K562 (cell line): ENCODE results near the gene TTC39A.

Source experiments
- CTCF ChIP-seq, 3 experiments: IDR thresholded peaks in 2 of 3; conservative IDR thresholded peaks in 1 of 3; 2 replicates each; pipeline ENCODE4 v1.5.1; 2011 to 2012; ENCODE audit warnings: low read length in 3 of 3, mild to moderate bottlenecking in 3 of 3, control low read depth in 2 of 3, improper control_type of control experiment in 1 of 3, inconsistent platforms in 1 of 3, low read depth in 1 of 3, mixed read lengths in 1 of 3, moderate library complexity in 1 of 3; ENCODE audit not compliant: insufficient read depth in 2 of 3
- EZH2 ChIP-seq: IDR thresholded peaks from 2 replicates; pipeline ENCODE4 v1.6.1; 2012; ENCODE audit warnings: low read depth, mild to moderate bottlenecking, inconsistent platforms, low read length, borderline replicate concordance
- OTX1 ChIP-seq: fragments of 450-650 bp; formaldehyde crosslinking; IDR thresholded peaks from 2 replicates; pipeline ENCODE4 v1.4.0; 2022; ENCODE audit warnings: mild to moderate bottlenecking
- PML ChIP-seq: IDR thresholded peaks from 2 replicates; pipeline ENCODE4 v1.6.1; 2012; ENCODE audit warnings: low read length, inconsistent platforms
- POLR2AphosphoS5 ChIP-seq: IDR thresholded peaks from 2 replicates; pipeline ENCODE4 v1.6.1; 2011; ENCODE audit warnings: mild to moderate bottlenecking, low read depth, low read length, moderate library complexity; ENCODE audit not compliant: control insufficient read depth, insufficient read depth
- REST ChIP-seq, 2 experiments: fragments of 450-650 bp; formaldehyde crosslinking in 1 of 2; IDR thresholded peaks; 2 replicates each; pipeline versions ENCODE4 v1.4.0 to v1.6.1; 2014 to 2020; ENCODE audit warnings: mild to moderate bottlenecking in 2 of 2, borderline replicate concordance in 1 of 2, low read depth in 1 of 2
- TAL1 ChIP-seq: fragments of 450-650 bp; IDR thresholded peaks from 2 replicates; pipeline ENCODE4 v1.6.1; 2016; ENCODE audit warnings: mild to moderate bottlenecking
- TSC22D4 ChIP-seq: fragments of 450-650 bp; IDR thresholded peaks from 2 replicates; pipeline ENCODE4 v1.6.1; 2016; ENCODE audit warnings: missing genetic modification characterization, missing biosample characterization, control low read depth
- ZBTB7A ChIP-seq: IDR thresholded peaks from 2 replicates; pipeline ENCODE4 v1.6.1; 2011; ENCODE audit warnings: low read depth, mild to moderate bottlenecking, low read length, moderate library complexity, borderline replicate concordance; ENCODE audit not compliant: control insufficient read depth
- ZFP36 ChIP-seq: fragments of 150-350 bp; IDR thresholded peaks from 2 replicates; pipeline ENCODE4 v1.6.1; 2018; ENCODE audit warnings: low read length, low read depth; ENCODE audit not compliant: partially characterized antibody
- ZNF224 ChIP-seq: sonication (generic); formaldehyde crosslinking; IDR thresholded peaks from 2 replicates; pipeline ENCODE4 v1.8.0; 2022; ENCODE audit warnings: mild to moderate bottlenecking, missing genetic modification reagents
- ZNF717 ChIP-seq: fragments of 250-450 bp; sonication (Bioruptor Pico); IDR thresholded peaks from 2 replicates; pipeline ENCODE4 v1.5.0; 2021

GRCh38 chr1:51287966-51288365, 42.4 kb downstream of the TTC39A start:
- TF ChIP-seq CTCF (IDR thresholded peaks at IDR 0.05 in 2 of 3, conservative IDR thresholded peaks at IDR 0.05 in 1 of 3; ENCODE audit: insufficient read depth in 2 of 3, low read depth in 1 of 3, low read length in 3 of 3) (no peak), REST (IDR thresholded peaks at IDR 0.05; ENCODE audit: borderline replicate concordance) (no peak), REST (CRISPR knock-in tag; IDR thresholded peaks at IDR 0.05; ENCODE audit: low read depth) (no peak), ZBTB7A (no peak), ZNF224 (CRISPR knock-in tag) (no peak), ZFP36 (no peak), ZNF717 (no peak), PML (no peak), TSC22D4 (tag) (no peak), TAL1 (no peak), EZH2 (no peak), OTX1 (no peak), POLR2AphosphoS5 (no peak)
